Lower lobe of right lung (tissue), 2 donors: ENCODE measurements around the gene NPHS2. TPM values are rescaled to one million over a fixed set of nuclear protein-coding genes. Genes with fewer than 3 reads are reported as not detected.
A peak's percentile ranks its signal among the peaks of the same experiment; 100 is the strongest.

Source experiments
- ATAC-seq, 2 donors: fragments of 200-7000 bp; cut with Tn5 transposase; one replicate each; pipeline ENCODE4 v1.9.1; 2020 to 2022; ENCODE audit warnings: mild to moderate bottlenecking in 2 of 2, moderate library complexity in 2 of 2
- DNase-seq: peaks from one replicate; pipeline ENCODE4 v3.0.0-alpha.2; 2020
- H3K27ac ChIP-seq: fragments of 200-600 bp; one replicate; pipeline ENCODE4 v1.8.0; 2022
- H3K27me3 ChIP-seq: fragments of 200-600 bp; one replicate; pipeline ENCODE4 v1.8.0; 2022; ENCODE audit warnings: low read depth
- H3K36me3 ChIP-seq: fragments of 200-600 bp; one replicate; pipeline ENCODE4 v1.8.0; 2022; ENCODE audit warnings: mild to moderate bottlenecking
- H3K4me1 ChIP-seq: fragments of 200-600 bp; one replicate; pipeline ENCODE4 v1.8.0; 2022
- H3K4me3 ChIP-seq: fragments of 200-600 bp; one replicate; pipeline ENCODE4 v1.8.0; 2022; ENCODE audit warnings: mild to moderate bottlenecking
- H3K9me3 ChIP-seq: fragments of 200-600 bp; one replicate; pipeline ENCODE4 v1.8.0; 2022
- CTCF ChIP-seq: fragments of 200-600 bp; IDR thresholded peaks from one replicate; pipeline ENCODE4 v1.8.0; 2022; ENCODE audit warnings: antibody characterized with exemption, mild to moderate bottlenecking
- intact Hi-C: fragments of 100-400 bp; cut with DNase I; formaldehyde crosslinking; loops from one replicate; pipeline ENCODE4 v1.11.0; 2022
- total RNA-seq: library from RNA; stranded (reverse); fragmentation: NEBNext Ultra II Directional; extraction: Animal tissue kit (Norgen Biotek cat#: 25700); gene quantifications from one replicate; pipeline ENCODE4 v1.2.1, GENCODE V29; 2021
- donor health status: DM: no; HTN: yes; CAD: no; lungs with severe emphysema.

Gene NPHS2
- total RNA-seq, 1 donor from 2014 or later = not detected

DNA sequence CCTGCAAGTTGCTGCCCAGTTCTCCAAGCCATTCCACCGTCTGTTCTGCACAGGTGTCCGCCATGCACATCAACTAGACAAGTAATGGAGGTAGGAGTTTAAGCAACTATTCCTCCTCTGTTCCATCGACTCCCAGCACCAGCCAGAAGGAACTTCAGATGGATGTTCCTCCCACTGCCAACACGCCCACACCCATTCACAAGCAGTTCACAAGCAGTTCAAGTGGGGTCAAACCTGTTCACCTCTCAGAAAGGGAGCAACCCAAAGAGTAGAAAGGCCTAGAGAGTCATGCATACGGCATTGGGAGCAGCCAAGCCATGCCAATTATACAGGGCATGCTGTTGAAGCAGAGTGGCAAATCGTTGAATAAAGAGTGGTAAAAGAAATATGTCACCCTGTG is 11.6 kb upstream of the NPHS2 start:
- no peak for DNase-seq
- Histone ChIP-seq H3K4me1 (peaks cover 5% of the 10 kb centered on the region), H3K27ac (no peak overlapping the region), H3K27me3 (peaks cover 20% of the 10 kb centered on the region), H3K9me3 (no peaks in the 10 kb centered on the region), H3K36me3 (no peaks in the 10 kb centered on the region), H3K4me3 (no peak overlapping the region)
- no peak for TF ChIP-seq CTCF
- ATAC-seq = no peak
- intact Hi-C loops = no loop called here

GRCh38 chr1:179586107-179586823 is 10.5 kb upstream of the NPHS2 start:
- intact Hi-C loops = no loop called here
- peak; percentile 29 for TF ChIP-seq CTCF
- Histone ChIP-seq H3K4me3 (peak overlapping the region; percentile 42), H3K4me1 (peaks cover 5% of the 10 kb centered on the region), H3K36me3 (no peaks in the 10 kb centered on the region), H3K9me3 (no peaks in the 10 kb centered on the region), H3K27me3 (peaks cover 10% of the 10 kb centered on the region), H3K27ac (peak overlapping the region; percentile 46)
- ATAC-seq (peak; percentile 70 to 81), DNase-seq (peak; percentile 56)

DNA sequence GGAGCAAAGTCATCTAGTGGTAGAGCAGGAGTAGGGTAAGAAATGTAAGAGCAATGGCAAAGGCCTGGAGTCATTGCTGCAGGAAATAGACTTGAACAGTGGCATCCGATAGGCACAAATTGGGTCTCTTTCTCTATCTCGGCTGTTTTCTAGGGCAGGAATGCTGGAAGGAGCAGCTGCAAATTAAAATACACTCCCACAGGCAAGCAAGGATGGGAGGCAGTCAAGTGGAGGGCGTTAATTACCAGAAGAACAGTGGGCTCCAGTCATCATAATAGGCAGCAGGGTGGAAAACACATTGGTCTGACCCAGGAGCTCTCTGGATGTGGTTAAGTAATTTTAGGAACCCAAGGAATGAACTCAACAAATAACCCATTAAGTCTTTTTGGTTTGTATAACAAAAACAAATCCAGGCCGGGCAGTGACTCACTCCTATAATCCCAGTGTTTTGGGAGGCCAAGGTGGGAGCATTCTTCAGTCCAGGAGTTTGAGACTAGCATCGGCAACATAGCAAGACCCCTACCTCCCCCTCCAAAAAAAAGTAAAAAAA is 8.1 kb upstream of the NPHS2 start:
- Histone ChIP-seq H3K4me3 (no peak overlapping the region), H3K27me3 (peaks cover 10% of the 10 kb centered on the region), H3K4me1 (peaks cover 5% of the 10 kb centered on the region), H3K27ac (no peak overlapping the region), H3K36me3 (no peaks in the 10 kb centered on the region), H3K9me3 (no peaks in the 10 kb centered on the region)
- no peak for TF ChIP-seq CTCF
- no peak for ATAC-seq
- DNase-seq = no peak
- intact Hi-C loops = no loop called here

GRCh38 chr1:179576509-179576908 is 761 bp upstream of the NPHS2 start:
- DNase-seq (no peak), ATAC-seq (no peak)
- no peak for TF ChIP-seq CTCF
- Histone ChIP-seq H3K27ac (no peak overlapping the region), H3K4me1 (no peaks in the 10 kb centered on the region), H3K9me3 (no peaks in the 10 kb centered on the region), H3K27me3 (peaks cover 49% of the 10 kb centered on the region), H3K4me3 (no peak overlapping the region), H3K36me3 (no peaks in the 10 kb centered on the region)
- intact Hi-C loops = no loop called here

DNA sequence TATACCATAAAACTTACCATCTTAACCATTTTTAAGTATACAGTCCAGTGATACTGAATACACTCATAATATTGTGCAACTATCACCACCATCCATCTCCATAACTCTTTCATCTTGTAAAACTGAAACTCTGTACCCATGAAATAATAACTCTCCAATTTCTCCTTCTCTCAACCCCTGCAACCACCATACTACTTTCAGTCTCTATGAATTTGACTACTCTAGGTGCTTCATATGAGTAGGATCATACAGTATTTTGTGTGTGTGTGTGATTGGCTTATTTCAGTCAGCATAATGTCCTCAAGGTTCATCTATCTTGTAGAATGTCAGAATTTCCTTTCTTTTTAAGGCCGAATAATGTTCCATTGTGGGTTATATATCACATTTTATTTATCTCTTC is 17.7 kb downstream of the NPHS2 start:
- intact Hi-C loops = no loop called here

More for the DNA sequence above, 17.7 kb downstream of the NPHS2 start:
- DNase-seq = no peak
- no peaks in the 10 kb centered on the region for H3K27me3 ChIP-seq
- H3K27ac ChIP-seq = no peak overlapping the region
- no peaks in the 10 kb centered on the region for H3K36me3 ChIP-seq
- no peaks in the 10 kb centered on the region for H3K4me1 ChIP-seq
- ATAC-seq = no peak
- no peak overlapping the region for H3K4me3 ChIP-seq
- no peaks in the 10 kb centered on the region for H3K9me3 ChIP-seq
- no peak for TF ChIP-seq CTCF
